ENCODE measurements around the gene JAK1. TPM values are rescaled to one million over a fixed set of nuclear protein-coding genes. Genes with fewer than 3 reads are reported as not detected.
A peak's percentile ranks its signal among the peaks of the same experiment; 100 is the strongest.

The JAK1 gene
- total and polyA plus RNA-seq, 11 donors = 20.5 to 189 (median 94.8) TPM

- Histone ChIP-seq H3K4me3 (no peak overlapping the region), H3K27ac (no peak overlapping the region), H3K4me1 (peaks cover 0 to 19% (median 4%) of the 10 kb centered on the region in 12 donors), H3K9me3 (no peaks in the 10 kb centered on the region), H3K27me3 (no peaks in the 10 kb centered on the region), H3K36me3 (peaks cover 0 to 90% (median 86%) of the 10 kb centered on the region in 9 donors)
- intact Hi-C loops (cut with DNase I) = no loop called here
- DNase-seq = no peak
- WGBS, 4 donors = 90 to 96% (median 95%) methylated on average over 7 to 10 of the region's 10 CpGs
- TF ChIP-seq POLR2A (IDR thresholded peaks at IDR 0.05) (no peak), CTCF (IDR thresholded peaks at IDR 0.05) (no peak)
- ATAC-seq = peak in 1 of 4 donors; percentile 17
These were observed 119.5 kb downstream of the JAK1 start for GRCh38 chr1:64846573-64847430.

- intact Hi-C loops (cut with DNase I) = no loop called here
- TF ChIP-seq CTCF (IDR thresholded peaks at IDR 0.05) = no peak
- TF ChIP-seq POLR2A (IDR thresholded peaks at IDR 0.05) = no peak
- H3K9me3 ChIP-seq = no peaks in the 10 kb centered on the region
- no peak overlapping the region for H3K4me3 ChIP-seq
- ATAC-seq (no peak), DNase-seq (no peak)
- H3K27ac ChIP-seq = no peak overlapping the region
- peaks cover 0 to 15% (median 4%) of the 10 kb centered on the region in 12 donors for H3K4me1 ChIP-seq
- no peaks in the 10 kb centered on the region for H3K27me3 ChIP-seq
- WGBS, 4 donors = 84 to 92% (median 90%) methylated on average over 10 to 13 of the region's 13 CpGs
- H3K36me3 ChIP-seq = peaks cover 0 to 95% (median 89%) of the 10 kb centered on the region in 9 donors
These were observed 120.4 kb downstream of the JAK1 start for GRCh38 chr1:64845831-64846425.

GRCh38 chr1:64844609-64845008 is 121.7 kb downstream of the JAK1 start:
- Histone ChIP-seq H3K27ac (no peak overlapping the region), H3K36me3 (peaks cover 0 to 95% (median 90%) of the 10 kb centered on the region in 9 donors), H3K4me1 (peaks cover 0 to 15% (median 4%) of the 10 kb centered on the region in 12 donors), H3K27me3 (no peaks in the 10 kb centered on the region), H3K9me3 (no peaks in the 10 kb centered on the region), H3K4me3 (no peak overlapping the region)
- TF ChIP-seq CTCF (IDR thresholded peaks at IDR 0.05) (no peak), POLR2A (IDR thresholded peaks at IDR 0.05) (no peak)
- ATAC-seq = no peak
- DNase-seq = no peak
- intact Hi-C loops (cut with DNase I) = no loop called here
- 94 to 97% (median 95%) methylated on average over 7 of the region's 7 CpGs for WGBS, 4 donors

- 89 to 92% (median 91%) methylated on average over 7 of the region's 7 CpGs for WGBS, 4 donors
These were observed 122.2 kb downstream of the JAK1 start for GRCh38 chr1:64844175-64844574.

More at GRCh38 chr1:64844175-64844574, 122.2 kb downstream of the JAK1 start:
- TF ChIP-seq CTCF (IDR thresholded peaks at IDR 0.05) (no peak), POLR2A (IDR thresholded peaks at IDR 0.05) (no peak)
- Histone ChIP-seq H3K4me3 (no peak overlapping the region), H3K27me3 (no peaks in the 10 kb centered on the region), H3K4me1 (peaks cover 0 to 15% (median 4%) of the 10 kb centered on the region in 12 donors), H3K36me3 (peaks cover 0 to 95% (median 90%) of the 10 kb centered on the region in 9 donors), H3K27ac (no peak overlapping the region), H3K9me3 (no peaks in the 10 kb centered on the region)
- DNase-seq (no peak), ATAC-seq (no peak)
- intact Hi-C loops (cut with DNase I) = no loop called here
